Large intestine (tissue), 3 donors: Measurements from ENCODE around the gene RPL36AL. TPM values are rescaled to one million over a fixed set of nuclear protein-coding genes. Genes with fewer than 3 reads are reported as not detected.
A peak's percentile ranks its signal among the peaks of the same experiment; 100 is the strongest.
"Not testable (repeated sequence)": the region's sequence is repeated elsewhere in the genome, so short reads cannot be mapped to it uniquely, and the experiment has no call there.

ENCODE experiments used
- DNase-seq, 2 donors: peaks; one replicate each; pipeline versions ENCODE4 v3.0.0 to v3.0.0-alpha.2; 2013
- H3K27ac ChIP-seq: one replicate; pipeline ENCODE4 v1.5.1; 2013; ENCODE audit warnings: low read length
- H3K27me3 ChIP-seq: 2 replicates; pipeline ENCODE4 v1.6.1; 2013; ENCODE audit warnings: low read length; ENCODE audit not compliant: control insufficient read depth, insufficient read depth
- H3K36me3 ChIP-seq: 2 replicates; pipeline ENCODE4 v1.6.1; 2013; ENCODE audit warnings: low read length; ENCODE audit not compliant: control insufficient read depth, insufficient read depth
- H3K4me1 ChIP-seq: one replicate; pipeline ENCODE4 v1.6.1; 2013; ENCODE audit warnings: low read length; ENCODE audit not compliant: control insufficient read depth, insufficient read depth
- H3K4me3 ChIP-seq: one replicate; pipeline ENCODE4 v1.5.1; 2013; ENCODE audit warnings: low read length
- H3K9me3 ChIP-seq: one replicate; pipeline ENCODE4 v1.6.1; 2013; ENCODE audit warnings: mild to moderate bottlenecking, low read depth, low read length, moderate library complexity; ENCODE audit not compliant: control insufficient read depth
- WGBS: methylation state at CpG from one replicate; pipeline ENCODE4 v1.1.5; 2013; ENCODE audit warnings: low lambda C conversion rate; ENCODE audit not compliant: insufficient coverage; 5-methylcytosine and 5-hydroxymethylcytosine counted together
- polyA plus RNA-seq: library from polyadenylated mRNA; unstranded; fragments of 120-200 nt; gene quantifications from one replicate; pipeline ENCODE4 v1.2.1, GENCODE V29; 2013

Gene RPL36AL
- polyA plus RNA-seq, 1 donor = 319 TPM

- WGBS = 100% methylated on average over 1 of the region's 3 CpGs
- Histone ChIP-seq H3K27ac (no peak overlapping the region), H3K27me3 (no peaks in the 10 kb centered on the region), H3K4me1 (peaks cover 19% of the 10 kb centered on the region), H3K36me3 (no peaks in the 10 kb centered on the region), H3K4me3 (no peak overlapping the region), H3K9me3 (no peaks in the 10 kb centered on the region)
- no peak for DNase-seq
Observed at GRCh38 chr14:49593016-49593415, 27.4 kb downstream of the RPL36AL start.

DNA sequence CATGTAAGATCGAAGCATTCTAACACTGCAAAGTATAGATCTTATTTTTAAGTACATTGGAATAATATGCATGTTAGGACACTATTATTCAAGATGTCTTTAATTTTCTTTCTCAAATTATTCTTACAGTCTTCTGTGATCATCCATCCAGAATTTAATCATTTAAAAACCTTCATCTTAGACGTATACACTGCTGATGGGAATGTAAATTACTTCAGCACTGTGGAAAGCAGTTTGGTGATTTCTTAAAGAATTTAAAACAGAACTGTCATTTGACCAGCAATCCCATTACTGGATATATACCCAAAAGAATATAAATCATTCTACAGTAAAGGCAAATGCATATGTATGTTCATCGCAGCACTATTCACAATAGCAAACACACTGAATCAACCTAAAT, 31.0 kb downstream of the RPL36AL start:
- no peak for DNase-seq
- Histone ChIP-seq H3K4me3 (no peak overlapping the region), H3K4me1 (peaks cover 11% of the 10 kb centered on the region), H3K9me3 (no peaks in the 10 kb centered on the region), H3K36me3 (peaks cover 2% of the 10 kb centered on the region), H3K27ac (no peak overlapping the region), H3K27me3 (no peaks in the 10 kb centered on the region)
- 100% methylated on average over 1 of the region's 3 CpGs for WGBS

GRCh38 chr14:49586673-49587460, 33.6 kb downstream of the RPL36AL start:
- WGBS = 3% methylated on average over 6 of the region's 21 CpGs
- Histone ChIP-seq H3K4me3 (peak overlapping the region; percentile 84), H3K9me3 (no peaks in the 10 kb centered on the region), H3K27me3 (no peaks in the 10 kb centered on the region), H3K27ac (peak overlapping the region; percentile 90), H3K4me1 (peaks cover 9% of the 10 kb centered on the region), H3K36me3 (peaks cover 26% of the 10 kb centered on the region)
- DNase-seq = peak in 1 of 2 donors; percentile 84

GRCh38 chr14:49585803-49586672, 34.4 kb downstream of the RPL36AL start, which contains the start of gene RPS29:
RPS29 (minus strand) TSS chr14:49586380; CDS start chr14:49586346, 34 bp downstream.
- Histone ChIP-seq H3K27me3 (no peaks in the 10 kb centered on the region), H3K4me3 (peak within 1 kb of the TSS; percentile 84), H3K4me1 (peaks cover 9% of the 10 kb centered on the region), H3K9me3 (no peaks in the 10 kb centered on the region), H3K27ac (peak within 1 kb of the TSS; percentile 90), H3K36me3 (peaks cover 30% of the 10 kb centered on the region)
- peak; percentile 99 for DNase-seq
- WGBS = 0% methylated on average over 2 of the region's 55 CpGs

- H3K9me3 ChIP-seq, DNase-seq, H3K4me1 ChIP-seq, H3K27me3 ChIP-seq: not testable (repeated sequence)
- peak overlapping the region; percentile 90 for H3K27ac ChIP-seq
- peak overlapping the region; percentile 84 for H3K4me3 ChIP-seq
- 0% methylated on average over 1 of the region's 32 CpGs for WGBS
- H3K36me3 ChIP-seq = peaks cover 30% of the 10 kb centered on the region
Observed at GRCh38 chr14:49584981-49585640, 35.3 kb downstream of the RPL36AL start.

GRCh38 chr14:49584058-49584457, 36.4 kb downstream of the RPL36AL start:
- DNase-seq = no peak
- H3K4me3 ChIP-seq = peak overlapping the region; percentile 84
- peaks cover 30% of the 10 kb centered on the region for H3K36me3 ChIP-seq
- peaks cover 9% of the 10 kb centered on the region for H3K4me1 ChIP-seq
- no peaks in the 10 kb centered on the region for H3K27me3 ChIP-seq
- WGBS = no CpG with 5 or more reads among the region's 11 CpGs
- no peak overlapping the region for H3K27ac ChIP-seq
- H3K9me3 ChIP-seq = no peaks in the 10 kb centered on the region

GRCh38 chr14:49583629-49584028, 36.8 kb downstream of the RPL36AL start:
- no peaks in the 10 kb centered on the region for H3K27me3 ChIP-seq
- no peaks in the 10 kb centered on the region for H3K9me3 ChIP-seq
- peaks cover 30% of the 10 kb centered on the region for H3K36me3 ChIP-seq
- peaks cover 9% of the 10 kb centered on the region for H3K4me1 ChIP-seq
- 40% methylated on average over 4 of the region's 6 CpGs for WGBS
- no peak for DNase-seq
- peak overlapping the region; percentile 84 for H3K4me3 ChIP-seq
- H3K27ac ChIP-seq = no peak overlapping the region

- no peaks in the 10 kb centered on the region for H3K27me3 ChIP-seq
- H3K4me3 ChIP-seq = no peak overlapping the region
- DNase-seq = no peak
- no peak overlapping the region for H3K27ac ChIP-seq
- H3K36me3 ChIP-seq = peaks cover 33% of the 10 kb centered on the region
- H3K4me1 ChIP-seq = peaks cover 9% of the 10 kb centered on the region
- 100% methylated on average over 1 of the region's 4 CpGs for WGBS
- H3K9me3 ChIP-seq = no peaks in the 10 kb centered on the region
Observed at GRCh38 chr14:49582113-49582977, 38.1 kb downstream of the RPL36AL start.

DNA sequence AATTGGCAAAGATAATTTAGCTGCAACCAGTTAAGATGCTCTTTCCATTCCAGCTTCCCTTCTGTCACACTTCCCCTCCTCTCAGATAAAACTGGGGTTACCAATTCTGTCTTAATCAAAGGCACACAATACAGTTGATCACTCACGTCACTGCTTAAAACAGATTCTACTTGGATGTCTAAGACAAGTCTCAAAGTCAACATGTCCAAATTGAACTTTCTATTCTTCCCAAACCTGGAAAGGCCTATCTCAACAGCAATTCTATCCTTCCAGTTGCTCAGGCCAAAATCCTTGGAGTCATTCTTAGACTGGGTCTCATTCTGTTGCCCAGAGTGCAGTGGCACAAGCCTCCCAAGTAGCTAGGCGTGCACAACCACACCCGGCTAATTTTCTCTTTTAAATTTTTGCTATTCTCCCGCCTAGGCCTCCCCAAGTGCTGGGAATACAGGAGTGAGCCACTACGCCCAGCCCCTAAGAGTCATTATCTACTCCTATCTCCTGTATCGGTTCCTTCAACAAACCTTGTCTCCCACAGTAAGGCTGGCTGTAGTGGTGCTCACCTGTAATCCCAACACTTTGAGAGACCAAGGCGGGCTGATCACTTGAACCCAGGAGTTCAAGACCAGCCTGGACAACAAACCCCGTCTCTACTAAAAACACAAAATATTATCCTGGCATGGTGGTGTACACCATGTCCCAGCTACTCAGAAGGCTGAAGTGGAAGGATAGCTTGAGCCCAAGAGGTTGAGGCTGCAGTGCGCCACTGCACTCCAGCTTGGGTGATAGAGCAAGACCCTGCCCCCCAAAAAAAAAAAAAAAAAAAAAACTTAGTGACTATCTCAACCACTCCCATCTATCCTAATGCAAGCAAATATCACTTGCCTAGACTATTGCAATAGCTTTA, 39.0 kb downstream of the RPL36AL start:
- no peak overlapping the region for H3K4me3 ChIP-seq
- no peaks in the 10 kb centered on the region for H3K27me3 ChIP-seq
- no peak overlapping the region for H3K27ac ChIP-seq
- no CpG with 5 or more reads among the region's 9 CpGs for WGBS
- peaks cover 42% of the 10 kb centered on the region for H3K36me3 ChIP-seq
- DNase-seq = no peak
- H3K4me1 ChIP-seq = peaks cover 9% of the 10 kb centered on the region
- no peaks in the 10 kb centered on the region for H3K9me3 ChIP-seq
